ENCODE results near the gene PRKCA. TPM values are rescaled to one million over a fixed set of nuclear protein-coding genes. Genes with fewer than 3 reads are reported as not detected.

The PRKCA gene
- total RNA-seq, 3 donors from 2014 or later (not counting 1 experiment from before 2014, with no cell fraction given), result 19.6 to 29.0 (median 20.4) TPM

DNA sequence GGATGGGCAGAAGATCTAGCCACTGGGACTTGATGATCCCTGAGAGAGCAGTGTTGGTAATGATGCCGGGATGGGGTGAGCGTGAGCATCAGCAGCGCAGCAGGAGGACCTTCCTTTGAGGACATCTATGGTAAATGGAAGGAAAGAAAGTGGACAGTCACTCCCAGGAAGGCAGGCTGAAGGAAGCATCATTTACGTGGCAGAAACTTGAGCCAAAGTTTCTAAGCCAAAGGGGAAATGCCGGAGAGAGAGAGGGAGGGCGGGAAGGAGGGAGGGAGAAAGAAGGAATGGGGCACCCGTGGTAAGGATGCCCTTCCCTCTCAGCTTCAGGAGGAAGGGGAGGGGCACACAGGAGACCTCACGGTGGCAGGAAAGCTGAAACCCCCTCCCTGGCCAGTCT is 446.2 kb downstream of the PRKCA start:
- Mint-ChIP-seq H3K9me3 (no peaks in the 10 kb centered on the region), H3K27me3 (ENCODE audit: low read depth in 2 of 2) (no peaks in the 10 kb centered on the region), H3K4me1 (no peaks in the 10 kb centered on the region), H3K4me3 (no peak overlapping the region), H3K36me3 (no peaks in the 10 kb centered on the region), H3K27ac (no peak overlapping the region)
- Histone ChIP-seq H3K27me3 (ENCODE audit: control insufficient read depth, insufficient read depth, low read length) (no peaks in the 10 kb centered on the region), H3K9me3 (ENCODE audit: control insufficient read depth, insufficient read depth, low read length) (no peaks in the 10 kb centered on the region), H3K4me1 (ENCODE audit: control insufficient read depth, insufficient read depth, low read length) (no peaks in the 10 kb centered on the region), H3K27ac (ENCODE audit: low read length) (no peak overlapping the region), H3K4me3 (ENCODE audit: low read length) (no peak overlapping the region), H3K36me3 (ENCODE audit: control insufficient read depth, insufficient read depth, low read length) (no peaks in the 10 kb centered on the region)
- intact Hi-C loops (cut with micrococcal nuclease), result no loop called here
- no peak for DNase-seq
- 88% methylated on average over 8 of the region's 8 CpGs for WGBS (ENCODE audit: insufficient coverage)
- no peak for ATAC-seq
- TF ChIP-seq, protein P1, sequence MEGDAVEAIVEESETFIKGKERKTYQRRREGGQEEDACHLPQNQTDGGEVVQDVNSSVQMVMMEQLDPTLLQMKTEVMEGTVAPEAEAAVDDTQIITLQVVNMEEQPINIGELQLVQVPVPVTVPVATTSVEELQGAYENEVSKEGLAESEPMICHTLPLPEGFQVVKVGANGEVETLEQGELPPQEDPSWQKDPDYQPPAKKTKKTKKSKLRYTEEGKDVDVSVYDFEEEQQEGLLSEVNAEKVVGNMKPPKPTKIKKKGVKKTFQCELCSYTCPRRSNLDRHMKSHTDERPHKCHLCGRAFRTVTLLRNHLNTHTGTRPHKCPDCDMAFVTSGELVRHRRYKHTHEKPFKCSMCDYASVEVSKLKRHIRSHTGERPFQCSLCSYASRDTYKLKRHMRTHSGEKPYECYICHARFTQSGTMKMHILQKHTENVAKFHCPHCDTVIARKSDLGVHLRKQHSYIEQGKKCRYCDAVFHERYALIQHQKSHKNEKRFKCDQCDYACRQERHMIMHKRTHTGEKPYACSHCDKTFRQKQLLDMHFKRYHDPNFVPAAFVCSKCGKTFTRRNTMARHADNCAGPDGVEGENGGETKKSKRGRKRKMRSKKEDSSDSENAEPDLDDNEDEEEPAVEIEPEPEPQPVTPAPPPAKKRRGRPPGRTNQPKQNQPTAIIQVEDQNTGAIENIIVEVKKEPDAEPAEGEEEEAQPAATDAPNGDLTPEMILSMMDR (IDR thresholded peaks at IDR 0.05), result no peak

DNA sequence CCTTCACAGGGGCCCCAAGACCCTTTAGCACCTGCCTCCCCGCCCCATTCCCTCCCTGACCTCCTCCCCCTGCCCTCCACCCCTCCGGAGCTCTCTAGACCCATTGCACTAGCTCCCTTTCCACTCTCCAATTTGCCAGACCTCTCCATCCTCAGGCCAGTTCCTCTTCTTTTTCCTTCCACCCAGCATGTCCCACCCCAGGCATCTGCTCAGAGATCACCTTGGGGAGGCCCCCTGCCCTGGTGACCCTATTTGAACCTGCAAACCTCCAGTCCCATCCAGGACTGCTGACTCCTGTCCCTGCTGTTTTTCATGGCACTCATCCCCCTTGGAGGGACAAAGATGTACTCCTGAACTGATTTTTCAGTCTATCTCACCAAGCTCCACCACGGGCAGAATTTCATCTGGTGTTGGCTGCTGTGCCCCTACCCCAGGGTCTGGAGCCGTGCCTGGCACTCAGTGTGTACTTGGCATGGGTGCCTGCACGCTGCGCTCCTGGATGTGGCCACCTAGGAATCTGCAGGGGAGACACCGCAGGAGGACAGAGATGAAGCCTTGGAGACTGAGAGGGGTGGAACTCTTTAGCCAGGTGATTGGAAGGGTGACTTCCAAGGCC is 446.9 kb downstream of the PRKCA start:
- Histone ChIP-seq H3K9me3 (ENCODE audit: control insufficient read depth, insufficient read depth, low read length) (no peaks in the 10 kb centered on the region), H3K4me1 (ENCODE audit: control insufficient read depth, insufficient read depth, low read length) (no peaks in the 10 kb centered on the region)
- no peak for DNase-seq

DNA sequence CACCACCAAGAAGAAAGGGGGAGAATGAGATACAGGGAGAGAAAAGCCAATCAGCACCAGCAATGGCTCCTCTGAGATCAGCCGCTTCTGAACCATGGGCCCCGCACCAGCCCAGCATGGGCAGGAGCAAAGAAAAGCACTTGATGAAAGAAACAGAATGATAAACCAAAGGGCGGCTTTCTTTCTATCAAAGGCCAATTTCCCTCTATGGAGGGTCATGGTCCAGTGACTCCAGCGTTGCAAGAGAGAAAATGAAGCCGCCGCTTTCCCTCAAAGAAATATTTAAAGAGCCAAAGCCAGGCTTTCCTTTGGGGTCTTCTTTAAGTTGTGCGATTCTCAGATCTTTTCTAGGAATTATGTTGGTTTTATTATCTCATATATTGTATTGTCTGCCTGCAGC is 447.7 kb downstream of the PRKCA start:
- no peaks in the 10 kb centered on the region for H3K9me3 ChIP-seq (ENCODE audit: control insufficient read depth, insufficient read depth, low read length)
- ATAC-seq, result no peak
- Mint-ChIP-seq H3K4me3 (no peak overlapping the region), H3K27ac (no peak overlapping the region), H3K9me3 (no peaks in the 10 kb centered on the region), H3K36me3 (no peaks in the 10 kb centered on the region), H3K27me3 (ENCODE audit: low read depth in 2 of 2) (no peaks in the 10 kb centered on the region), H3K4me1 (no peaks in the 10 kb centered on the region)
- no peaks in the 10 kb centered on the region for H3K36me3 ChIP-seq (ENCODE audit: control insufficient read depth, insufficient read depth, low read length)
- TF ChIP-seq, protein P1 (IDR thresholded peaks at IDR 0.05), result no peak
- no peak overlapping the region for H3K4me3 ChIP-seq (ENCODE audit: low read length)
- DNase-seq, result no peak
- no peaks in the 10 kb centered on the region for H3K4me1 ChIP-seq (ENCODE audit: control insufficient read depth, insufficient read depth, low read length)
- intact Hi-C loops (cut with micrococcal nuclease), result no loop called here
- WGBS (ENCODE audit: insufficient coverage), result 95% methylated on average over 6 of the region's 7 CpGs
- H3K27me3 ChIP-seq (ENCODE audit: control insufficient read depth, insufficient read depth, low read length), result no peaks in the 10 kb centered on the region
- no peak overlapping the region for H3K27ac ChIP-seq (ENCODE audit: low read length)

More for the DNA sequence above, 446.9 kb downstream of the PRKCA start:
- H3K27ac ChIP-seq (ENCODE audit: low read length), result no peak overlapping the region
- no peaks in the 10 kb centered on the region for H3K36me3 Mint-ChIP-seq
- no peaks in the 10 kb centered on the region for H3K27me3 Mint-ChIP-seq (ENCODE audit: low read depth in 2 of 2)
- TF ChIP-seq, protein P1 (IDR thresholded peaks at IDR 0.05), result no peak
- no peak overlapping the region for H3K4me3 ChIP-seq (ENCODE audit: low read length)
- H3K27me3 ChIP-seq (ENCODE audit: control insufficient read depth, insufficient read depth, low read length), result no peaks in the 10 kb centered on the region
- ATAC-seq, result no peak
- no peaks in the 10 kb centered on the region for H3K4me1 Mint-ChIP-seq
- intact Hi-C loops (cut with micrococcal nuclease), result no loop called here
- no peak overlapping the region for H3K27ac Mint-ChIP-seq
- H3K4me3 Mint-ChIP-seq, result no peak overlapping the region
- H3K9me3 Mint-ChIP-seq, result no peaks in the 10 kb centered on the region
- 93% methylated on average over 7 of the region's 7 CpGs for WGBS (ENCODE audit: insufficient coverage)
- no peaks in the 10 kb centered on the region for H3K36me3 ChIP-seq (ENCODE audit: control insufficient read depth, insufficient read depth, low read length)
